Measurements from ENCODE around the gene TRIM8. TPM values are rescaled to one million over a fixed set of nuclear protein-coding genes. Genes with fewer than 3 reads are reported as not detected.
A peak's percentile ranks its signal among the peaks of the same experiment; 100 is the strongest.

The TRIM8 gene
- total RNA-seq, 1 experiment from 2014 or later = 36.3 TPM

DNA sequence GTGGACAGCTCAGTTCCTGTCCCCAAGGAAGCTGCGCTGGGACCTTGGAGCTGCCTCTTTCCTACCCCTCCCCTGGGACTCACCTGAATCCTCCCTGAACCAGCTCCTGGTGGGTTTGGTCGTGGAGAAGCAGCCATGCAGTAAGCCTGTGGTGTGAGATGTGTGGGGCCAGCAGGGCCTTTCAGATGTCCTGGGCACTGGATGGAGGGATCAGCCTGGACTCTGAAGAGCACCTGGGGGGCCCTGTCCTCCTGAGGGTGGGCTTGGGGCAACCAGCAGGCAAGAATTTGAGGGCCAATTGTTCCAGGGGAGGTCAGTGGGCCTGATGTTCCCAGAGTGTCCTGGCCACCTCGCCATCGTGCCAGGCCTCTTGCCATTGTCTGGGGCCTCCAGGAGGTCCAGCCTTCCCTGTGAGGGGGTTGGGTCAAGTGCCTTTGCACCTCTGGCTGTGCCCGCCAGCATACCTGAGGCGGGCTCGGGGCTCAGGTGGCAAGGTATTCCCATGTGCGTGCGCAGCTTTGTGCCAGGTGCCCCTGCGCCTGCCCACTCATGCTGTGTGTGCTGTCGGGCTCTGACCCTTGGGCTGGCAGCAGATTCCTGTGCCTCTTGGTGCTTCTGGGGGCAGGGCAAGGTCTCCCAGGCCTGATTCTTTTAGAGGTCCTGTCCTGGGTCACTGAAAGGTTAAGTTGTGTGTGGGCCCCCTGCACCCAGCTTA, 7.3 kb downstream of the TRIM8 start:
- TF ChIP-seq ZNF121 (CRISPR knock-in tag; IDR thresholded peaks at IDR 0.05) (no peak), ZNF396 (CRISPR knock-in tag; IDR thresholded peaks at IDR 0.05; ENCODE audit: borderline replicate concordance) (no peak), NFYB (CRISPR knock-in tag; conservative IDR thresholded peaks at IDR 0.05; ENCODE audit: low read depth) (no peak), SP1 (CRISPR knock-in tag; conservative IDR thresholded peaks at IDR 0.05) (no peak), CBFB (CRISPR knock-in tag; IDR thresholded peaks at IDR 0.05; ENCODE audit: low read depth) (no peak)
- TF ChIP-seq, protein P1, sequence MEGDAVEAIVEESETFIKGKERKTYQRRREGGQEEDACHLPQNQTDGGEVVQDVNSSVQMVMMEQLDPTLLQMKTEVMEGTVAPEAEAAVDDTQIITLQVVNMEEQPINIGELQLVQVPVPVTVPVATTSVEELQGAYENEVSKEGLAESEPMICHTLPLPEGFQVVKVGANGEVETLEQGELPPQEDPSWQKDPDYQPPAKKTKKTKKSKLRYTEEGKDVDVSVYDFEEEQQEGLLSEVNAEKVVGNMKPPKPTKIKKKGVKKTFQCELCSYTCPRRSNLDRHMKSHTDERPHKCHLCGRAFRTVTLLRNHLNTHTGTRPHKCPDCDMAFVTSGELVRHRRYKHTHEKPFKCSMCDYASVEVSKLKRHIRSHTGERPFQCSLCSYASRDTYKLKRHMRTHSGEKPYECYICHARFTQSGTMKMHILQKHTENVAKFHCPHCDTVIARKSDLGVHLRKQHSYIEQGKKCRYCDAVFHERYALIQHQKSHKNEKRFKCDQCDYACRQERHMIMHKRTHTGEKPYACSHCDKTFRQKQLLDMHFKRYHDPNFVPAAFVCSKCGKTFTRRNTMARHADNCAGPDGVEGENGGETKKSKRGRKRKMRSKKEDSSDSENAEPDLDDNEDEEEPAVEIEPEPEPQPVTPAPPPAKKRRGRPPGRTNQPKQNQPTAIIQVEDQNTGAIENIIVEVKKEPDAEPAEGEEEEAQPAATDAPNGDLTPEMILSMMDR (IDR thresholded peaks at IDR 0.05) = no peak
- TF ChIP-seq, protein P2, sequence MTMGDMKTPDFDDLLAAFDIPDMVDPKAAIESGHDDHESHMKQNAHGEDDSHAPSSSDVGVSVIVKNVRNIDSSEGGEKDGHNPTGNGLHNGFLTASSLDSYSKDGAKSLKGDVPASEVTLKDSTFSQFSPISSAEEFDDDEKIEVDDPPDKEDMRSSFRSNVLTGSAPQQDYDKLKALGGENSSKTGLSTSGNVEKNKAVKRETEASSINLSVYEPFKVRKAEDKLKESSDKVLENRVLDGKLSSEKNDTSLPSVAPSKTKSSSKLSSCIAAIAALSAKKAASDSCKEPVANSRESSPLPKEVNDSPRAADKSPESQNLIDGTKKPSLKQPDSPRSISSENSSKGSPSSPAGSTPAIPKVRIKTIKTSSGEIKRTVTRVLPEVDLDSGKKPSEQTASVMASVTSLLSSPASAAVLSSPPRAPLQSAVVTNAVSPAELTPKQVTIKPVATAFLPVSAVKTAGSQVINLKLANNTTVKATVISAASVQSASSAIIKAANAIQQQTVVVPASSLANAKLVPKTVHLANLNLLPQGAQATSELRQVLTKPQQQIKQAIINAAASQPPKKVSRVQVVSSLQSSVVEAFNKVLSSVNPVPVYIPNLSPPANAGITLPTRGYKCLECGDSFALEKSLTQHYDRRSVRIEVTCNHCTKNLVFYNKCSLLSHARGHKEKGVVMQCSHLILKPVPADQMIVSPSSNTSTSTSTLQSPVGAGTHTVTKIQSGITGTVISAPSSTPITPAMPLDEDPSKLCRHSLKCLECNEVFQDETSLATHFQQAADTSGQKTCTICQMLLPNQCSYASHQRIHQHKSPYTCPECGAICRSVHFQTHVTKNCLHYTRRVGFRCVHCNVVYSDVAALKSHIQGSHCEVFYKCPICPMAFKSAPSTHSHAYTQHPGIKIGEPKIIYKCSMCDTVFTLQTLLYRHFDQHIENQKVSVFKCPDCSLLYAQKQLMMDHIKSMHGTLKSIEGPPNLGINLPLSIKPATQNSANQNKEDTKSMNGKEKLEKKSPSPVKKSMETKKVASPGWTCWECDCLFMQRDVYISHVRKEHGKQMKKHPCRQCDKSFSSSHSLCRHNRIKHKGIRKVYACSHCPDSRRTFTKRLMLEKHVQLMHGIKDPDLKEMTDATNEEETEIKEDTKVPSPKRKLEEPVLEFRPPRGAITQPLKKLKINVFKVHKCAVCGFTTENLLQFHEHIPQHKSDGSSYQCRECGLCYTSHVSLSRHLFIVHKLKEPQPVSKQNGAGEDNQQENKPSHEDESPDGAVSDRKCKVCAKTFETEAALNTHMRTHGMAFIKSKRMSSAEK (CRISPR knock-in tag; IDR thresholded peaks at IDR 0.05; ENCODE audit: borderline replicate concordance) = no peak
- TF ChIP-seq, protein P3, sequence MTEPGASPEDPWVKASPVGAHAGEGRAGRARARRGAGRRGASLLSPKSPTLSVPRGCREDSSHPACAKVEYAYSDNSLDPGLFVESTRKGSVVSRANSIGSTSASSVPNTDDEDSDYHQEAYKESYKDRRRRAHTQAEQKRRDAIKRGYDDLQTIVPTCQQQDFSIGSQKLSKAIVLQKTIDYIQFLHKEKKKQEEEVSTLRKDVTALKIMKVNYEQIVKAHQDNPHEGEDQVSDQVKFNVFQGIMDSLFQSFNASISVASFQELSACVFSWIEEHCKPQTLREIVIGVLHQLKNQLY (CRISPR knock-in tag; IDR thresholded peaks at IDR 0.05) = no peak
- TF ChIP-seq, protein P4, sequence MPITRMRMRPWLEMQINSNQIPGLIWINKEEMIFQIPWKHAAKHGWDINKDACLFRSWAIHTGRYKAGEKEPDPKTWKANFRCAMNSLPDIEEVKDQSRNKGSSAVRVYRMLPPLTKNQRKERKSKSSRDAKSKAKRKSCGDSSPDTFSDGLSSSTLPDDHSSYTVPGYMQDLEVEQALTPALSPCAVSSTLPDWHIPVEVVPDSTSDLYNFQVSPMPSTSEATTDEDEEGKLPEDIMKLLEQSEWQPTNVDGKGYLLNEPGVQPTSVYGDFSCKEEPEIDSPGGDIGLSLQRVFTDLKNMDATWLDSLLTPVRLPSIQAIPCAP (CRISPR knock-in tag; IDR thresholded peaks at IDR 0.05) = no peak
- TF ChIP-seq, protein P5, sequence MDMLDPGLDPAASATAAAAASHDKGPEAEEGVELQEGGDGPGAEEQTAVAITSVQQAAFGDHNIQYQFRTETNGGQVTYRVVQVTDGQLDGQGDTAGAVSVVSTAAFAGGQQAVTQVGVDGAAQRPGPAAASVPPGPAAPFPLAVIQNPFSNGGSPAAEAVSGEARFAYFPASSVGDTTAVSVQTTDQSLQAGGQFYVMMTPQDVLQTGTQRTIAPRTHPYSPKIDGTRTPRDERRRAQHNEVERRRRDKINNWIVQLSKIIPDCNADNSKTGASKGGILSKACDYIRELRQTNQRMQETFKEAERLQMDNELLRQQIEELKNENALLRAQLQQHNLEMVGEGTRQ (CRISPR knock-in tag; IDR thresholded peaks at IDR 0.05) = no peak
- TF ChIP-seq, protein P6, sequence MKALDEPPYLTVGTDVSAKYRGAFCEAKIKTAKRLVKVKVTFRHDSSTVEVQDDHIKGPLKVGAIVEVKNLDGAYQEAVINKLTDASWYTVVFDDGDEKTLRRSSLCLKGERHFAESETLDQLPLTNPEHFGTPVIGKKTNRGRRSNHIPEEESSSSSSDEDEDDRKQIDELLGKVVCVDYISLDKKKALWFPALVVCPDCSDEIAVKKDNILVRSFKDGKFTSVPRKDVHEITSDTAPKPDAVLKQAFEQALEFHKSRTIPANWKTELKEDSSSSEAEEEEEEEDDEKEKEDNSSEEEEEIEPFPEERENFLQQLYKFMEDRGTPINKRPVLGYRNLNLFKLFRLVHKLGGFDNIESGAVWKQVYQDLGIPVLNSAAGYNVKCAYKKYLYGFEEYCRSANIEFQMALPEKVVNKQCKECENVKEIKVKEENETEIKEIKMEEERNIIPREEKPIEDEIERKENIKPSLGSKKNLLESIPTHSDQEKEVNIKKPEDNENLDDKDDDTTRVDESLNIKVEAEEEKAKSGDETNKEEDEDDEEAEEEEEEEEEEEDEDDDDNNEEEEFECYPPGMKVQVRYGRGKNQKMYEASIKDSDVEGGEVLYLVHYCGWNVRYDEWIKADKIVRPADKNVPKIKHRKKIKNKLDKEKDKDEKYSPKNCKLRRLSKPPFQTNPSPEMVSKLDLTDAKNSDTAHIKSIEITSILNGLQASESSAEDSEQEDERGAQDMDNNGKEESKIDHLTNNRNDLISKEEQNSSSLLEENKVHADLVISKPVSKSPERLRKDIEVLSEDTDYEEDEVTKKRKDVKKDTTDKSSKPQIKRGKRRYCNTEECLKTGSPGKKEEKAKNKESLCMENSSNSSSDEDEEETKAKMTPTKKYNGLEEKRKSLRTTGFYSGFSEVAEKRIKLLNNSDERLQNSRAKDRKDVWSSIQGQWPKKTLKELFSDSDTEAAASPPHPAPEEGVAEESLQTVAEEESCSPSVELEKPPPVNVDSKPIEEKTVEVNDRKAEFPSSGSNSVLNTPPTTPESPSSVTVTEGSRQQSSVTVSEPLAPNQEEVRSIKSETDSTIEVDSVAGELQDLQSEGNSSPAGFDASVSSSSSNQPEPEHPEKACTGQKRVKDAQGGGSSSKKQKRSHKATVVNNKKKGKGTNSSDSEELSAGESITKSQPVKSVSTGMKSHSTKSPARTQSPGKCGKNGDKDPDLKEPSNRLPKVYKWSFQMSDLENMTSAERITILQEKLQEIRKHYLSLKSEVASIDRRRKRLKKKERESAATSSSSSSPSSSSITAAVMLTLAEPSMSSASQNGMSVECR (CRISPR knock-in tag; IDR thresholded peaks at IDR 0.05; ENCODE audit: borderline replicate concordance) = no peak
- Mint-ChIP-seq H3K9me3 (no peaks in the 10 kb centered on the region), H3K27ac (peak overlapping the region; percentile 49; the same call in 1 of the 2 replicates), H3K4me3 (no peak overlapping the region), H3K4me1 (peaks cover 50% of the 10 kb centered on the region), H3K27me3 (ENCODE audit: low read depth) (no peaks in the 10 kb centered on the region), H3K36me3 (peaks cover 18% of the 10 kb centered on the region)
- ChIA-PET POLR2A (interaction anchor here (0.6 to 2.2 kb wide), 3 partner anchors 9 to 716 kb away, joined by 4 to 6 read pairs (median 4); no protein-coding TSS in a partner anchor), CTCF (interaction anchor here (1.5 to 3.1 kb wide), 5 partner anchors 10 to 36 kb away, joined by 6 to 27 read pairs (median 7); no protein-coding TSS in a partner anchor)
- DNase-seq (ENCODE audit: low spot score) (no peak), ATAC-seq (no peak)

All from WTC11 (cell line).